ENCODE results near the gene CDK5.

The CDK5 gene

GRCh38 chr7:151057506-151057988 lies at the start of gene CDK5:
CDK5 (minus strand) TSS chr7:151057897; CDS start chr7:151057848, 49 bp downstream.
- DNase-seq, result no peak

GRCh38 chr7:151104411-151105235 lies 46.9 kb upstream of the CDK5 start:
- DNase-seq, result no peak

GRCh38 chr7:151103973-151104372 lies 46.3 kb upstream of the CDK5 start:
- no peak for DNase-seq

- DNase-seq, result no peak
Measured at GRCh38 chr7:151102991-151103390, 45.3 kb upstream of the CDK5 start.

- no peak for DNase-seq
Measured at GRCh38 chr7:151101621-151102396, 44.1 kb upstream of the CDK5 start.

GRCh38 chr7:151100921-151101320 lies 43.2 kb upstream of the CDK5 start:
- no peak for DNase-seq

GRCh38 chr7:151099486-151100211 lies 42.0 kb upstream of the CDK5 start:
- DNase-seq, result no peak

- DNase-seq, result no peak
Measured at GRCh38 chr7:151095828-151096475, 38.3 kb upstream of the CDK5 start.

- no peak for DNase-seq
Measured at GRCh38 chr7:151095123-151095797, 37.6 kb upstream of the CDK5 start.

- DNase-seq, result no peak
Measured at GRCh38 chr7:151094675-151095074, 37.0 kb upstream of the CDK5 start.

GRCh38 chr7:151093748-151094147 lies 36.1 kb upstream of the CDK5 start:
- DNase-seq, result no peak

- no peak for DNase-seq
Measured at GRCh38 chr7:151091988-151092387, 34.3 kb upstream of the CDK5 start.

GRCh38 chr7:151091431-151091830 lies 33.7 kb upstream of the CDK5 start:
- DNase-seq, result no peak

- DNase-seq, result no peak
Measured at GRCh38 chr7:151091003-151091402, 33.3 kb upstream of the CDK5 start.

GRCh38 chr7:151089893-151090730 lies 32.4 kb upstream of the CDK5 start:
- no peak for DNase-seq

GRCh38 chr7:151088856-151089699 lies 31.4 kb upstream of the CDK5 start:
- no peak for DNase-seq

- no peak for DNase-seq
Measured at GRCh38 chr7:151088019-151088855, 30.5 kb upstream of the CDK5 start.

GRCh38 chr7:151087245-151088018 lies 29.7 kb upstream of the CDK5 start:
- no peak for DNase-seq
